HepG2 (cell line): ENCODE data around the gene MAN2C1.

Experiments used
- CBFB ChIP-seq: sonication (generic); formaldehyde crosslinking; IDR thresholded peaks from 2 replicates; pipeline ENCODE4 v1.4.0; 2020; ENCODE audit warnings: missing genetic modification reagents
- KMT2B ChIP-seq: IDR thresholded peaks from 2 replicates; pipeline ENCODE4 v1.6.1; 2016; ENCODE audit warnings: missing genetic modification reagents, missing compliant biosample characterization
- MAFF ChIP-seq: IDR thresholded peaks from 2 replicates; pipeline ENCODE4 v1.6.1; 2011; ENCODE audit warnings: low read depth, low read length, improper control_type of control experiment
- NCOR1 ChIP-seq: fragments of 200-600 bp; sonication (generic); IDR thresholded peaks from 2 replicates; pipeline ENCODE4 v1.7.0; 2017; ENCODE audit warnings: antibody characterized with exemption, low read length, borderline replicate concordance
- NFYB ChIP-seq: sonication (generic); formaldehyde crosslinking; IDR thresholded peaks from 2 replicates; pipeline ENCODE4 v1.4.0; 2020; ENCODE audit warnings: missing genetic modification reagents
- POLR2A ChIP-seq, 2 experiments: IDR thresholded peaks; 2 replicates each; pipeline ENCODE4 v1.6.1; 2011; ENCODE audit warnings: low read depth in 2 of 2, low read length in 2 of 2, mild to moderate bottlenecking in 1 of 2, moderate library complexity in 1 of 2; ENCODE audit not compliant: insufficient read depth in 1 of 2
- TCF7L2 ChIP-seq: IDR thresholded peaks from 2 replicates; pipeline ENCODE4 v1.6.1; 2011; ENCODE audit warnings: mild to moderate bottlenecking, low read depth, low read length, moderate library complexity
- ZBTB21 ChIP-seq: sonication (generic); formaldehyde crosslinking; IDR thresholded peaks from 2 replicates; pipeline ENCODE4 v1.4.0; 2020; ENCODE audit warnings: missing genetic modification reagents
- ZFP36 ChIP-seq: fragments of 150-350 bp; IDR thresholded peaks from 2 replicates; pipeline ENCODE4 v1.6.1; 2018; ENCODE audit warnings: borderline replicate concordance, low read length, low read depth; ENCODE audit not compliant: partially characterized antibody
- ZNF709 ChIP-seq: sonication (generic); formaldehyde crosslinking; IDR thresholded peaks from 2 replicates; pipeline ENCODE4 v1.5.0; 2020; ENCODE audit warnings: mild to moderate bottlenecking, missing genetic modification reagents
- TF ChIP-seq, protein P1 (sequence below): sonication (generic); formaldehyde crosslinking; IDR thresholded peaks from 2 replicates; pipeline ENCODE4 v1.5.0; 2020; ENCODE audit warnings: mild to moderate bottlenecking, missing genetic modification reagents, moderate library complexity
- TF ChIP-seq, protein P2 (sequence below): sonication (generic); formaldehyde crosslinking; IDR thresholded peaks from 2 replicates; pipeline ENCODE4 v1.5.0; 2020; ENCODE audit warnings: missing genetic modification reagents, mild to moderate bottlenecking, borderline replicate concordance
- TF ChIP-seq, protein P3 (sequence below), 2 experiments: IDR thresholded peaks; 2 replicates each; pipeline ENCODE4 v1.6.1; 2011 to 2012; ENCODE audit warnings: low read length in 2 of 2, borderline replicate concordance in 1 of 2, low read depth in 1 of 2, mild to moderate bottlenecking in 1 of 2, moderate library complexity in 1 of 2
- TF ChIP-seq, protein P4 (sequence below): fragments of 450-650 bp; IDR thresholded peaks from 2 replicates; pipeline ENCODE4 v1.6.1; 2017; ENCODE audit warnings: mild to moderate bottlenecking

DNA sequence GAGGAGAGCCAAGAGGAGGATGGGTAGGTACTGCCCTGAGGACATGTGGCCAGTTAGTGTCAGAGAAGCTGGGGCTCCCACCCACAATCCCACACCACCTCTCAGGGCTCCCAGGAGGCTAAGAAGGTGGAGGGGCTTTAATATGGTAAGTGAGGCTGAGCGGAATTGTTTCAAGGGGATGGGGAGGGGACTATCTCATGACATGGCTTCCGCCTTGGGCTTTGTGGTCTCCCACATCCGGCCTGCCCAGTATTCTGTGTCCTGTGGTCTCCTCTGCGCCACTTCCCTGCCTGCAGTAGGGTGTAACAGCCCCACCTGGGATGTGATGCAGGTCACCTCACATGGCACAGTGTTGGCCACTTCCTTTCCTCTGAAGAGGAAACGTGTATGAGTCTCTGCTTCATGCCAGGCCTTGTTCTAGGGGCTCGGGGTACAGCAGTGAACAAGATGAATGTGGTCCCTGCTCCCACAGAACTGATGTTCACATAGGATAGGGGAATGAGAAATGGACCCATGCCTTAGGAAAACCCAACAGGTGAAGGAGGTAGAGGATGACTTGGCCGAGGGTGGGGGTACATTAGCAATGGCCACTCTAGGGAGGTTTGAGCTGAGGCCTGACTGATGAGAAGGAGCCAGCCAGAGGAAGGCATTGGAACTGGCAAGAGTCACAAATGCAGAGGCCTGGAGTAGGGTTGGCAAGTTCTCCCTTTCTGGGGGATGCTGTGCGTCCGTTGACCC is 18.4 kb downstream of the MAN2C1 start:
- TF ChIP-seq, protein P1, sequence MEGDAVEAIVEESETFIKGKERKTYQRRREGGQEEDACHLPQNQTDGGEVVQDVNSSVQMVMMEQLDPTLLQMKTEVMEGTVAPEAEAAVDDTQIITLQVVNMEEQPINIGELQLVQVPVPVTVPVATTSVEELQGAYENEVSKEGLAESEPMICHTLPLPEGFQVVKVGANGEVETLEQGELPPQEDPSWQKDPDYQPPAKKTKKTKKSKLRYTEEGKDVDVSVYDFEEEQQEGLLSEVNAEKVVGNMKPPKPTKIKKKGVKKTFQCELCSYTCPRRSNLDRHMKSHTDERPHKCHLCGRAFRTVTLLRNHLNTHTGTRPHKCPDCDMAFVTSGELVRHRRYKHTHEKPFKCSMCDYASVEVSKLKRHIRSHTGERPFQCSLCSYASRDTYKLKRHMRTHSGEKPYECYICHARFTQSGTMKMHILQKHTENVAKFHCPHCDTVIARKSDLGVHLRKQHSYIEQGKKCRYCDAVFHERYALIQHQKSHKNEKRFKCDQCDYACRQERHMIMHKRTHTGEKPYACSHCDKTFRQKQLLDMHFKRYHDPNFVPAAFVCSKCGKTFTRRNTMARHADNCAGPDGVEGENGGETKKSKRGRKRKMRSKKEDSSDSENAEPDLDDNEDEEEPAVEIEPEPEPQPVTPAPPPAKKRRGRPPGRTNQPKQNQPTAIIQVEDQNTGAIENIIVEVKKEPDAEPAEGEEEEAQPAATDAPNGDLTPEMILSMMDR, result no peak
- TF ChIP-seq ZBTB21 (CRISPR knock-in tag) (no peak), MAFF (no peak), ZFP36 (no peak), KMT2B (CRISPR knock-in tag) (no peak), NCOR1 (no peak), NFYB (CRISPR knock-in tag) (no peak), CBFB (CRISPR knock-in tag) (no peak), TCF7L2 (no peak), ZNF709 (CRISPR knock-in tag) (no peak), POLR2A (IDR thresholded peaks at IDR 0.05; ENCODE audit: insufficient read depth in 1 of 2, low read depth in 2 of 2, low read length in 2 of 2) (no peak; a peak in 1 of 4 replicates)
- TF ChIP-seq, protein P2, sequence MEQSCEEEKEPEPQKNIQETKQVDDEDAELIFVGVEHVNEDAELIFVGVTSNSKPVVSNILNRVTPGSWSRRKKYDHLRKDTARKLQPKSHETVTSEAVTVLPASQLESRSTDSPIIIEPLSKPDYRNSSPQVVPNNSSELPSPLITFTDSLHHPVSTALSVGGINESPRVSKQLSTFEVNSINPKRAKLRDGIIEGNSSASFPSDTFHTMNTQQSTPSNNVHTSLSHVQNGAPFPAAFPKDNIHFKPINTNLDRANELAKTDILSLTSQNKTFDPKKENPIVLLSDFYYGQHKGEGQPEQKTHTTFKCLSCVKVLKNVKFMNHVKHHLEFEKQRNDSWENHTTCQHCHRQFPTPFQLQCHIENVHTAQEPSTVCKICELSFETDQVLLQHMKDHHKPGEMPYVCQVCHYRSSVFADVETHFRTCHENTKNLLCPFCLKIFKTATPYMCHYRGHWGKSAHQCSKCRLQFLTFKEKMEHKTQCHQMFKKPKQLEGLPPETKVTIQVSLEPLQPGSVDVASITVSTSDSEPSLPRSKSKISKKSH (CRISPR knock-in tag), result no peak
- TF ChIP-seq, protein P3, sequence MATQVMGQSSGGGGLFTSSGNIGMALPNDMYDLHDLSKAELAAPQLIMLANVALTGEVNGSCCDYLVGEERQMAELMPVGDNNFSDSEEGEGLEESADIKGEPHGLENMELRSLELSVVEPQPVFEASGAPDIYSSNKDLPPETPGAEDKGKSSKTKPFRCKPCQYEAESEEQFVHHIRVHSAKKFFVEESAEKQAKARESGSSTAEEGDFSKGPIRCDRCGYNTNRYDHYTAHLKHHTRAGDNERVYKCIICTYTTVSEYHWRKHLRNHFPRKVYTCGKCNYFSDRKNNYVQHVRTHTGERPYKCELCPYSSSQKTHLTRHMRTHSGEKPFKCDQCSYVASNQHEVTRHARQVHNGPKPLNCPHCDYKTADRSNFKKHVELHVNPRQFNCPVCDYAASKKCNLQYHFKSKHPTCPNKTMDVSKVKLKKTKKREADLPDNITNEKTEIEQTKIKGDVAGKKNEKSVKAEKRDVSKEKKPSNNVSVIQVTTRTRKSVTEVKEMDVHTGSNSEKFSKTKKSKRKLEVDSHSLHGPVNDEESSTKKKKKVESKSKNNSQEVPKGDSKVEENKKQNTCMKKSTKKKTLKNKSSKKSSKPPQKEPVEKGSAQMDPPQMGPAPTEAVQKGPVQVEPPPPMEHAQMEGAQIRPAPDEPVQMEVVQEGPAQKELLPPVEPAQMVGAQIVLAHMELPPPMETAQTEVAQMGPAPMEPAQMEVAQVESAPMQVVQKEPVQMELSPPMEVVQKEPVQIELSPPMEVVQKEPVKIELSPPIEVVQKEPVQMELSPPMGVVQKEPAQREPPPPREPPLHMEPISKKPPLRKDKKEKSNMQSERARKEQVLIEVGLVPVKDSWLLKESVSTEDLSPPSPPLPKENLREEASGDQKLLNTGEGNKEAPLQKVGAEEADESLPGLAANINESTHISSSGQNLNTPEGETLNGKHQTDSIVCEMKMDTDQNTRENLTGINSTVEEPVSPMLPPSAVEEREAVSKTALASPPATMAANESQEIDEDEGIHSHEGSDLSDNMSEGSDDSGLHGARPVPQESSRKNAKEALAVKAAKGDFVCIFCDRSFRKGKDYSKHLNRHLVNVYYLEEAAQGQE (IDR thresholded peaks at IDR 0.05; ENCODE audit: borderline replicate concordance in 1 of 2, low read depth in 1 of 2, low read length in 2 of 2), result no peak
- TF ChIP-seq, protein P4, sequence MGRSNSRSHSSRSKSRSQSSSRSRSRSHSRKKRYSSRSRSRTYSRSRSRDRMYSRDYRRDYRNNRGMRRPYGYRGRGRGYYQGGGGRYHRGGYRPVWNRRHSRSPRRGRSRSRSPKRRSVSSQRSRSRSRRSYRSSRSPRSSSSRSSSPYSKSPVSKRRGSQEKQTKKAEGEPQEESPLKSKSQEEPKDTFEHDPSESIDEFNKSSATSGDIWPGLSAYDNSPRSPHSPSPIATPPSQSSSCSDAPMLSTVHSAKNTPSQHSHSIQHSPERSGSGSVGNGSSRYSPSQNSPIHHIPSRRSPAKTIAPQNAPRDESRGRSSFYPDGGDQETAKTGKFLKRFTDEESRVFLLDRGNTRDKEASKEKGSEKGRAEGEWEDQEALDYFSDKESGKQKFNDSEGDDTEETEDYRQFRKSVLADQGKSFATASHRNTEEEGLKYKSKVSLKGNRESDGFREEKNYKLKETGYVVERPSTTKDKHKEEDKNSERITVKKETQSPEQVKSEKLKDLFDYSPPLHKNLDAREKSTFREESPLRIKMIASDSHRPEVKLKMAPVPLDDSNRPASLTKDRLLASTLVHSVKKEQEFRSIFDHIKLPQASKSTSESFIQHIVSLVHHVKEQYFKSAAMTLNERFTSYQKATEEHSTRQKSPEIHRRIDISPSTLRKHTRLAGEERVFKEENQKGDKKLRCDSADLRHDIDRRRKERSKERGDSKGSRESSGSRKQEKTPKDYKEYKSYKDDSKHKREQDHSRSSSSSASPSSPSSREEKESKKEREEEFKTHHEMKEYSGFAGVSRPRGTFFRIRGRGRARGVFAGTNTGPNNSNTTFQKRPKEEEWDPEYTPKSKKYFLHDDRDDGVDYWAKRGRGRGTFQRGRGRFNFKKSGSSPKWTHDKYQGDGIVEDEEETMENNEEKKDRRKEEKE, result no peak
